ENCODE data around the gene MPHOSPH6.
"Not testable (repeated sequence)": the region's sequence is repeated elsewhere in the genome, so short reads cannot be mapped to it uniquely, and the experiment has no call there.

MPHOSPH6 gene

DNA sequence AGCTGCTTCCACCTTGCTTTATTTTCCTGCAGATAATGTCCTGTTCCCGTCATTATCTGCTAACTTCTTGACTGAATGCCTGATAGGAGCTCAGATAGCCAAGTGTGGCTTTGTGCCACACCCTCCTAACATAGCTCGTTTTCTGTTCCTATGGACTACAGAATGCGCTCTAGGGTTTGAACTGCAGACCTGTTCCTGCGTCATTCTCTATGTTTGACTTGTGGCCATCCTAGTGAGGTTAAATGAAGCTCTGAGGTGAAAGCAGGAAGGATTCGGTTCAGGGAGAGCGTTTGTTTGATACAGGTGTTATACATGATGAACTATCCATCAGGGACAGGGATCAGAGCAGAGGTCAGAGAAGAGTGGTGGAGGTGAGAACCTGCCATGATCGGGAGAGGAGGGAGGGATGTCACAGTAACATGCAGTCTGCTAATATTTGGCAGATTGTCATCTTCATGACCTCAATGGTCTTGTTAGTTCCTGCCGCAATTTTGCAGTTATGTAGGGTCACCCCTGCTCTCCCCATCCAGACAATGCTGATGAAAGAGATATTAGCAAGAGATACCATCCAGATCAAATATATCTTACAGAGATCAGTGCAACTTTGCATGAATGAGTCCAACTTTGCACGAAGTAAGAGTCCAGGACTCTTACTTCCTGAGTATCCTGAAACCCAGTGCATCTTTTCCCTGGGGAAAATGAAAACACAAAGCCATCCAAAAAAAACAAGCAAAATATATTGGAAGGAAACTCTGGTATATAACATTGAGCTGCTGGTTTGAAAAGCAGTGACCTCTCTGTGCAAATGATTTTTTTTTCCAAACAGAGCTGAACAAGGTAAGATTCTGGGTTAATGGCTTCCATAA is 32.8 kb downstream of the MPHOSPH6 start:
- no peaks in the 10 kb centered on the region for H3K27me3 ChIP-seq (ENCODE audit: control insufficient read depth, insufficient read depth, low read length)
- no peaks in the 10 kb centered on the region for H3K36me3 ChIP-seq (ENCODE audit: control insufficient read depth, insufficient read depth, low read length)
- no peak overlapping the region for H3K4me3 ChIP-seq (ENCODE audit: low read length)
- no peak overlapping the region for H3K27ac ChIP-seq (ENCODE audit: low read depth, low read length)
- no peaks in the 10 kb centered on the region for H3K4me1 ChIP-seq (ENCODE audit: control insufficient read depth, insufficient read depth, low read length)
- no peak overlapping the region for H3K9ac ChIP-seq (ENCODE audit: low read length)

DNA sequence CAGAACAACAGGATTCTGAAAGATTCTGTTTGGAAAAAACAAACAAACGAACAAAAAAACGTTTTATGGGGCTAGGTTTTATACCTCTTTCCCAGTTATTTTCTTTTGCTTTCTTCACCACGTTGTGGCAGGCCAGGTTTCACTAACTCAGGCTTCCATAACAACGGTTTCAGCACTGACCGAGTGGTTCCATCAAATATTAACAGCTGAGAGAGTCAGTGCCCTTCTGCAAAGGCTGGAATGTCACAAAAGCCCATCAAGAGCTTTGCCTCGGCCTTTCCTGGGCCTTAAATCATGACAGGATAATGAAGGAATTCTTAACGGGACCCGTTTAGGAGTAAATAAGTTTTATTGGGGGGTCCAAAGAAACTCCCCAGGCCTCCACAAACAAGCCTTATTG is 34.2 kb downstream of the MPHOSPH6 start:
- H3K9ac ChIP-seq (ENCODE audit: low read length): no peak overlapping the region
- no peak overlapping the region for H3K27ac ChIP-seq (ENCODE audit: low read depth, low read length)
- H3K4me1 ChIP-seq (ENCODE audit: control insufficient read depth, insufficient read depth, low read length): no peaks in the 10 kb centered on the region
- H3K36me3 ChIP-seq (ENCODE audit: control insufficient read depth, insufficient read depth, low read length): no peaks in the 10 kb centered on the region
- H3K4me3 ChIP-seq (ENCODE audit: low read length): no peak overlapping the region
- no peaks in the 10 kb centered on the region for H3K27me3 ChIP-seq (ENCODE audit: control insufficient read depth, insufficient read depth, low read length)

DNA sequence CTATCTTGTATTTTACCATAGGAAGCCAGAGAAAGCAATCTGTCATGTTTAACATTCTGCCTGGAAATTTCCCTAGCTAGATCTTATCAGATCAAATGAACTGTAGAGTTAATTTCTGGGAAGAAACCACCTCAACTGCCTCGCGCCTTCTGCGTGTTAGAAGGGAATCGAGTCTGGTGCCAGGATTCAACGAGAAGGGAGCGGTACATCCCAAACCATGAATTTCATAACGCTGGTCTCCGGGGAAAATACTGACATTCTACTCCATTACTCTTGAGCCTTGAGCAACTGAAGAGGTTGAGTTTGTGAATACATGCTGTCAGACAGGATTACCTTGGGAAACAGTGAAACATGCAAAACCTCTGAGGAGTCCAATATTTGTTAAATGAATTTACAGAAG is 35.2 kb downstream of the MPHOSPH6 start:
- H3K36me3 ChIP-seq (ENCODE audit: control insufficient read depth, insufficient read depth, low read length): no peaks in the 10 kb centered on the region
- no peaks in the 10 kb centered on the region for H3K27me3 ChIP-seq (ENCODE audit: control insufficient read depth, insufficient read depth, low read length)
- H3K9ac ChIP-seq (ENCODE audit: low read length): no peak overlapping the region

DNA sequence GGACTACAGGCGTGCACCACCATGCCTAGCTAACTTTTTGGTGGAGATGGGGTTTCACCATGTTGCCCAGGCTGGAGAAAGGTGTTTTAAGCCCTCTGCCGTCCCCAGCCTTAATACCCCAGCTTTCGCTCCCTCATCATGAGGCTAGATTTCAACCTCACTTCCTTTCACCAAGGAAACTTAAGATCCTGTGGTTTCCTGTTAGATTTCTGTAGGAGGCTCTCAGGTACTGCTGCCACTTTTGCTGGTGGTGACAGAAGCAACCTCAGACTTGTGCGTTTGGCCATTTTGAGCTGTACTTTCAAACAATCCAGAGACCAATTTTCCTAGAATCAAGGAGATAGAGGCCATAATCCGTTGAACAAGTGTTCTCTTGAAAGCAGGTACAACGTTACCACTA is 36.2 kb downstream of the MPHOSPH6 start:
- H3K4me1 ChIP-seq (ENCODE audit: control insufficient read depth, insufficient read depth, low read length): no peaks in the 10 kb centered on the region
- H3K27me3 ChIP-seq (ENCODE audit: control insufficient read depth, insufficient read depth, low read length): no peaks in the 10 kb centered on the region
- H3K36me3 ChIP-seq (ENCODE audit: control insufficient read depth, insufficient read depth, low read length): no peaks in the 10 kb centered on the region
- H3K9ac ChIP-seq (ENCODE audit: low read length): no peak overlapping the region
- no peak overlapping the region for H3K4me3 ChIP-seq (ENCODE audit: low read length)
- H3K27ac ChIP-seq (ENCODE audit: low read depth, low read length): no peak overlapping the region

More for the DNA sequence above, 35.2 kb downstream of the MPHOSPH6 start:
- H3K4me3 ChIP-seq (ENCODE audit: low read length): no peak overlapping the region
- H3K27ac ChIP-seq (ENCODE audit: low read depth, low read length): no peak overlapping the region
- no peaks in the 10 kb centered on the region for H3K4me1 ChIP-seq (ENCODE audit: control insufficient read depth, insufficient read depth, low read length)

DNA sequence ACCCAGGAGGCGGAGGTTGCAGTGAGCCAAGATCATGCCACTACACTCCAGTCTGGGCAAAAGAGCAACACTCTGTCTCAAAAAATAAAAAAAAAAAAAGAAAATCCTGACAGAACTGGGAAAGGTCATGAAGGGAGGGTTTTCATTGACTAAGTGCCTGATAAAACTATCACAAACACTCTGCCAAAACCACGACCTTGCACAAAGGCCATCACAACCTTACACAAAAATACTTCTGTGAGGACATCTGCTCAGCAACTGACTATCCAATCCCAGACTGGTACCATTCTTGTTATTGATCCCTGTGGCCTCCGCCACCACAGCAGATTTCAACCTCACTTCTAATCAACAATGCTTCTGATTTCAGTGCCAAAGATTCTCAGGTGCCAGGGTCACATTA is 40.1 kb downstream of the MPHOSPH6 start:
- no peak overlapping the region for H3K9ac ChIP-seq (ENCODE audit: low read length)
- H3K4me1 ChIP-seq (ENCODE audit: control insufficient read depth, insufficient read depth, low read length): no peaks in the 10 kb centered on the region
- no peak overlapping the region for H3K4me3 ChIP-seq (ENCODE audit: low read length)
- no peak overlapping the region for H3K27ac ChIP-seq (ENCODE audit: low read depth, low read length)
- no peaks in the 10 kb centered on the region for H3K27me3 ChIP-seq (ENCODE audit: control insufficient read depth, insufficient read depth, low read length)
- no peaks in the 10 kb centered on the region for H3K36me3 ChIP-seq (ENCODE audit: control insufficient read depth, insufficient read depth, low read length)

DNA sequence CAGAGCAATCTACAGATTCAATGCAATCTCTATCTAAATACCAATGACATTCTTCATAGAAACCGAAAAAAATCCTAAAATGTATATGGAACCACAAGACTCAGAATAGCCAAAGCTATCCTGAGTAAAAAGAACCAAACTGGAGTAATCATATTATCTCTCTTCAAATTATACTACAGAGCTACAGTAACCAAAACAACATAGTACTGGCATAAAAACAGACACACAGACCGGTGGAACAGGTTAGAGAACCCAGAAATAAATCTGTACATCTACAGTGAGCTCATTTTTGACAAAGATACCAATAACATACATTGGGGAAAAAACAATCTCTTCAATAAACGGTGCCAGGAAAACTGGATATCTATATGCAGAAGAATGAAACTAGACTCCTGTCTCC is 45.4 kb downstream of the MPHOSPH6 start:
- H3K4me1 ChIP-seq (ENCODE audit: control insufficient read depth, insufficient read depth, low read length): no peaks in the 10 kb centered on the region
- H3K27ac ChIP-seq (ENCODE audit: low read depth, low read length): no peak overlapping the region
- H3K27me3 ChIP-seq (ENCODE audit: control insufficient read depth, insufficient read depth, low read length): no peaks in the 10 kb centered on the region
- H3K36me3 ChIP-seq (ENCODE audit: control insufficient read depth, insufficient read depth, low read length): no peaks in the 10 kb centered on the region
- H3K9ac ChIP-seq (ENCODE audit: low read length): no peak overlapping the region
- no peak overlapping the region for H3K4me3 ChIP-seq (ENCODE audit: low read length)

DNA sequence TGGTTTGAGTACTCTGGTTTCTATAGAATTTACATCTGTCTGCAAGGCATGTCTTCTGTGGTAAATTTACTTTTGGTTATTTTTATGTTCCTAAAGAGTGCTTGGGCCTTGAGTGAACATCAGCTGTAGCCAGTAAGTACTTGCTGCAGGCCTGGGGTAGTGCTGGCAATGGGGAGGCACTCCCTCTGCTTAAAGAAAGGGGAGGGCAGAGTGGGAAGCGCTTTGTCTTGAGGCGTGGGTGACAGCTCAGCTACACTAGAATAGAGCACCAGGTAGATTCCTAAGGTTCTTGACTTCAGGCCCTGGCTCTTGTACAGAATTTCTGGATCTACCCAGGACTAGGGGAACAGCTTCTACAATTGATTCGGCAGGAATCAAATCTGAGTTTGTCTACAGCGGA is 50.6 kb downstream of the MPHOSPH6 start:
- Histone ChIP-seq H3K27me3 (ENCODE audit: control insufficient read depth, insufficient read depth, low read length) (no peaks in the 10 kb centered on the region), H3K4me3 (ENCODE audit: low read length) (no peak overlapping the region), H3K4me1 (ENCODE audit: control insufficient read depth, insufficient read depth, low read length) (no peaks in the 10 kb centered on the region), H3K36me3 (ENCODE audit: control insufficient read depth, insufficient read depth, low read length) (no peaks in the 10 kb centered on the region), H3K9ac (ENCODE audit: low read length) (no peak overlapping the region), H3K27ac (ENCODE audit: low read depth, low read length) (no peak overlapping the region)

DNA sequence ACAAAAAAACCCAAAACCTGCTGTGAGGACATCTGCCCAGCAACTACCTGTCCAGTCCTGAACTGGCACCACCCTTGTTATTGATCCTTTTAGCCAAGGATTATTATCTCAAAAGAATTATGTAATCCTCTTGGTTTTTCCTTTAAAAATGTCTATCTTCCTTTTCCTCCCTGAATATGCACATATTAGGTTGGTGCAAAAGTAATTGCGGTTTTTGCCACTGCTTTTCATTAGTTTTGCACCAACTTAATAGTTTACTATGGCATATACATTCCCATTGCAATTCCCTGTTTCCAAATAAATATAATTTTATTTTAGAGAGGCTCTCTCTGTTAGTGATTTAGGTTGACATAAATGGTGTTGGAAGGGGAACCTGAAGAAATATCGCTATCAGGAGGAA is 51.3 kb downstream of the MPHOSPH6 start:
- H3K9ac ChIP-seq (ENCODE audit: low read length): no peak overlapping the region
- H3K4me3 ChIP-seq (ENCODE audit: low read length): no peak overlapping the region
- no peaks in the 10 kb centered on the region for H3K27me3 ChIP-seq (ENCODE audit: control insufficient read depth, insufficient read depth, low read length)
- H3K4me1 ChIP-seq (ENCODE audit: control insufficient read depth, insufficient read depth, low read length): no peaks in the 10 kb centered on the region
- no peaks in the 10 kb centered on the region for H3K36me3 ChIP-seq (ENCODE audit: control insufficient read depth, insufficient read depth, low read length)
- no peak overlapping the region for H3K27ac ChIP-seq (ENCODE audit: low read depth, low read length)

DNA sequence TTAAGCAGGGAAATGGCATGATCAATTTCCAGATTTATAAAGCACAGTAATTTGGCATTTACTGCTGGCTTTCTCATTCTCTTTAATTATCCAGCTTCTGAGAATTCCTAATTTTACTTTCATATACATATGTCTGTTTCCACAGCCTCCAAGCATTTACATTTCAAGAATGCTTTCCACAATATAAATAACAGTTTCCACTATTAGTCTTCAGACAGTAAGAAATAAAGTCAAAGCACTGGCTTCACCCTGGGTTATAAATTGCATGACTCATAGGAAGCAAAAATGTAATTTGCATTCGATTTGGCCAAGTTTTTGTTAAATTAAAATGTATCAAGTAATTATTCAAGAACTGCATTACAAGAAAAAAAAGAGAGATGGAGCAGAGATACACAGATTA is 53.5 kb downstream of the MPHOSPH6 start:
- H3K4me1 ChIP-seq (ENCODE audit: control insufficient read depth, insufficient read depth, low read length): no peaks in the 10 kb centered on the region
- H3K9ac ChIP-seq (ENCODE audit: low read length): no peak overlapping the region
- no peaks in the 10 kb centered on the region for H3K36me3 ChIP-seq (ENCODE audit: control insufficient read depth, insufficient read depth, low read length)
- H3K27ac ChIP-seq (ENCODE audit: low read depth, low read length): no peak overlapping the region
- no peaks in the 10 kb centered on the region for H3K27me3 ChIP-seq (ENCODE audit: control insufficient read depth, insufficient read depth, low read length)
- no peak overlapping the region for H3K4me3 ChIP-seq (ENCODE audit: low read length)

DNA sequence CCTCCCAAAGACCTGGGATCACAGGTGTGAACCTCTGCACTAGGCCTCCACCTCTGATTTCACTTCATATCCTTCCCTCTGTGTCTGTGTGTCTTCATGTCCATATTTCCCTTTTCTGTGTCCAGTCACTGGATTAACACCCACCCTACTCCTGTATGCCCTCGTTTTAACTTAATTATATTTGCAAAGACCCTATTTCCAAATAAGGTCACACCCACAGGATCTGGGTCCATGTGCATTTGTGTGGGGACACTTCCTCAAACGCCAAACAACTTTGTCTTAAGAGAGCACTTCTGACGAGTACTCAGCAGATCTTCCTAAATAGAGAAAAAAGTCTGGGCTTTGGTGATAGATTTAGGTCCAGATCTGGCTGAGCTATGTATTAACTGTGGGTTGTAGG is 56.3 kb downstream of the MPHOSPH6 start:
- Histone ChIP-seq H3K27me3 (ENCODE audit: control insufficient read depth, insufficient read depth, low read length) (no peaks in the 10 kb centered on the region), H3K27ac (ENCODE audit: low read depth, low read length) (no peak overlapping the region), H3K36me3 (ENCODE audit: control insufficient read depth, insufficient read depth, low read length) (no peaks in the 10 kb centered on the region), H3K4me3 (ENCODE audit: low read length) (no peak overlapping the region), H3K9ac (ENCODE audit: low read length) (no peak overlapping the region), H3K4me1 (ENCODE audit: control insufficient read depth, insufficient read depth, low read length) (no peaks in the 10 kb centered on the region)

DNA sequence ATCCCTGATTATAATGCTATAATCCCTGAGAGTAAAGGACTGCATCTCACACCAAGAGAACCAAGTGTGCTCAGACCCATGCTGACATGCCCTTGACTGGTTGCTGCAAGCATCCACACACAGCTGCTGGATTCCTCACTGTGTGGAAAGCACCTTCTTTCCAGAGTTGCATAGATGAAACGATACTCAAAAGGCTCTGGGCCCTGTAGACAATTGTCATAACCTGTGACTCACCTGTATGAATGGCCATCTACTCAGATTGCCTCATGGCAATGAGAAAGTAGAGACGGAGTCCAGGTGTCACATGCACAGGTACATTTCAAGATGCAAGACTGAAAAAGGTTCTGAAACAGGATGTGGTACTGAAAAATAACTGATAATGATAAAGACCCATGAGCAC is 58.1 kb downstream of the MPHOSPH6 start:
- no peak overlapping the region for H3K9ac ChIP-seq (ENCODE audit: low read length)
- H3K4me3 ChIP-seq (ENCODE audit: low read length): no peak overlapping the region
- no peaks in the 10 kb centered on the region for H3K36me3 ChIP-seq (ENCODE audit: control insufficient read depth, insufficient read depth, low read length)
- H3K4me1 ChIP-seq (ENCODE audit: control insufficient read depth, insufficient read depth, low read length): no peaks in the 10 kb centered on the region
- no peak overlapping the region for H3K27ac ChIP-seq (ENCODE audit: low read depth, low read length)
- no peaks in the 10 kb centered on the region for H3K27me3 ChIP-seq (ENCODE audit: control insufficient read depth, insufficient read depth, low read length)

DNA sequence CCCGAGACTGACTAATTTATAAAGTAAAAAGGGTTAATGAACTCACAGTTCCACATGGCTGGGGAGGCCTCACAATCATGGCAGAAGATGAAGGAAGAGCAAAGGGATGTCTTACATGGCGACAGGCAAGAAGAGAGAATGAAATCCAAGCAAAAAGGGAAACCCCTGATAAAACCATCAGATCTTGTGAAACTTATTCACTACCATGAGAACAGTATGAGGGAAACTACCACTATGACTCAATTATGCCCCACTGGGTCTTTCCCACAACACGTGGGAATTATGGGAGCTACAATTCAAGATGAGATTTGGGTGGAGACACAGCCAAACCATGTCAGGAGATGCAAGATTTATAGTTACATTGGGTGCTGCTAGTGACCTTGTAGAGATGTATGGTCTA is 60.8 kb downstream of the MPHOSPH6 start:
- H3K27ac ChIP-seq (ENCODE audit: low read depth, low read length); H3K4me3 ChIP-seq (ENCODE audit: low read length); H3K4me1 ChIP-seq (ENCODE audit: control insufficient read depth, insufficient read depth, low read length); H3K9ac ChIP-seq (ENCODE audit: low read length); H3K27me3 ChIP-seq (ENCODE audit: control insufficient read depth, insufficient read depth, low read length); H3K36me3 ChIP-seq (ENCODE audit: control insufficient read depth, insufficient read depth, low read length): not testable (repeated sequence)

DNA sequence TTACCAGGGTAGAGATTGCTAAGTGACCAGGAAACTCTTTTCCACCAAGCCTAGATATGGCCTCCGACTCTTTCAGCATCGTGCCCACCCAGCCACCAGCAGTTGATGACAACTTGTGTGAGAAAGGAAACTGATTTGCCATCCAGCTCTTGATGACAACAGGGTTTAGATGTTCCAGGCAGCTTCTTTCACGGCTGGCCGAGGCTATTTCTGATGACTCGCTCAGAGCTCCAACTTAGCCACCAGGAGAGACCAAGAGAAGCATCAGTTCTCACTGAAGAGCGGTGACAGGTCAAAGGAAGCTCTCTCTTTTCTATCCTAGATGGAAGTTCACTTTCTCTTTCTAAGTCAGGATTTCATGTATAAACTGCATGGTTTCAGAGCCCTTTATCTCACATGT is 61.2 kb downstream of the MPHOSPH6 start:
- Histone ChIP-seq H3K4me1 (ENCODE audit: control insufficient read depth, insufficient read depth, low read length) (no peaks in the 10 kb centered on the region), H3K4me3 (ENCODE audit: low read length) (no peak overlapping the region), H3K36me3 (ENCODE audit: control insufficient read depth, insufficient read depth, low read length) (no peaks in the 10 kb centered on the region), H3K9ac (ENCODE audit: low read length) (no peak overlapping the region), H3K27ac (ENCODE audit: low read depth, low read length) (no peak overlapping the region), H3K27me3 (ENCODE audit: control insufficient read depth, insufficient read depth, low read length) (no peaks in the 10 kb centered on the region)

Data from rectal smooth muscle tissue (tissue), 1 donor.